ENCODE data around the gene RGS6. TPM values are rescaled to one million over a fixed set of nuclear protein-coding genes. Genes with fewer than 3 reads are reported as not detected.
A peak's percentile ranks its signal among the peaks of the same experiment; 100 is the strongest.

Gene RGS6
- total RNA-seq, 2 experiments from 2014 or later = 0.39 to 0.57 TPM

- POLR2A ChIA-PET = no interaction called here
- H3K27me3 Mint-ChIP-seq = peaks cover 15% of the 10 kb centered on the region
- no peaks in the 10 kb centered on the region for H3K4me1 Mint-ChIP-seq
- no peaks in the 10 kb centered on the region for H3K36me3 Mint-ChIP-seq (ENCODE audit: low read depth)
- CTCF ChIA-PET = no interaction called here
- no peak overlapping the region for H3K4me3 Mint-ChIP-seq
- ATAC-seq (no peak), DNase-seq (no peak)
- H3K9me3 Mint-ChIP-seq (ENCODE audit: low read depth) = no peaks in the 10 kb centered on the region
- no peak overlapping the region for H3K27ac Mint-ChIP-seq
- intact Hi-C loops (cut with DNase I, micrococcal nuclease) = no loop called here
Observed at GRCh38 chr14:72128629-72129028, 196.4 kb downstream of the RGS6 start.

DNA sequence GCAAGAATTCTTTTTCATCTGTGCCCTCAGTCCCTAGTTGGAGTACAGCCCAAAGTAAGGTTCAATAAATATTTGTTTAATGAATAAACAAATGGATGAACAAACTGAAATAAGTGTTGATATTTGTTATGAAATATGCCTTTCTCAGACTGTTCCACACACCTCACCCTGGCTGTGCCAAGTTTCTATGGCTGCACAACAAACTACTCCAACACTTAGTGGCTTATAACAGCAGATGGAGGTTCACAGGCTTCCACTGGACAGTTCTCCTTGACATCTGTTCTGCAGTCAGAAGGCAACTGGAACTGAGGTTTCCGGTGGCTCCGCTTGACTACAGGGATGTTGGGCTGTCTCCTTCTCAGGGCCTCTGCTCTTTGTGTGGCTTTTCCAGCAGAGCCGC, 197.1 kb downstream of the RGS6 start:
- no peaks in the 10 kb centered on the region for H3K9me3 Mint-ChIP-seq (ENCODE audit: low read depth)
- H3K27me3 Mint-ChIP-seq = peaks cover 19% of the 10 kb centered on the region
- POLR2A ChIA-PET = no interaction called here
- DNase-seq = no peak
- intact Hi-C loops (cut with DNase I, micrococcal nuclease) = no loop called here
- no peaks in the 10 kb centered on the region for H3K36me3 Mint-ChIP-seq (ENCODE audit: low read depth)
- H3K4me1 Mint-ChIP-seq = no peaks in the 10 kb centered on the region
- CTCF ChIA-PET = no interaction called here
- no peak overlapping the region for H3K4me3 Mint-ChIP-seq
- ATAC-seq = no peak
- H3K27ac Mint-ChIP-seq = no peak overlapping the region

GRCh38 chr14:72141084-72141483, 208.9 kb downstream of the RGS6 start:
- no peaks in the 10 kb centered on the region for H3K4me1 Mint-ChIP-seq
- CTCF ChIA-PET = no interaction called here

GRCh38 chr14:72142328-72142727, 210.1 kb downstream of the RGS6 start:
- CTCF ChIA-PET = no interaction called here
- ATAC-seq = no peak
- Mint-ChIP-seq H3K9me3 (ENCODE audit: low read depth) (no peaks in the 10 kb centered on the region), H3K4me3 (no peak overlapping the region), H3K27ac (no peak overlapping the region), H3K4me1 (no peaks in the 10 kb centered on the region), H3K27me3 (peaks cover 18% of the 10 kb centered on the region), H3K36me3 (ENCODE audit: low read depth) (no peaks in the 10 kb centered on the region)
- intact Hi-C loops (cut with DNase I, micrococcal nuclease) = no loop called here
- DNase-seq = no peak
- POLR2A ChIA-PET = no interaction called here

More at GRCh38 chr14:72141084-72141483, 208.9 kb downstream of the RGS6 start:
- DNase-seq (no peak), ATAC-seq (no peak)
- Mint-ChIP-seq H3K27me3 (peaks cover 11% of the 10 kb centered on the region), H3K9me3 (ENCODE audit: low read depth) (no peaks in the 10 kb centered on the region), H3K4me3 (no peak overlapping the region), H3K36me3 (ENCODE audit: low read depth) (no peaks in the 10 kb centered on the region), H3K27ac (no peak overlapping the region)
- intact Hi-C loops (cut with DNase I, micrococcal nuclease) = no loop called here
- POLR2A ChIA-PET = no interaction called here

GRCh38 chr14:72146241-72146640, 214.0 kb downstream of the RGS6 start:
- no peaks in the 10 kb centered on the region for H3K36me3 Mint-ChIP-seq (ENCODE audit: low read depth)
- no peaks in the 10 kb centered on the region for H3K4me1 Mint-ChIP-seq
- ChIA-PET POLR2A (no interaction called here), CTCF (no interaction called here)
- H3K27ac Mint-ChIP-seq = no peak overlapping the region
- H3K27me3 Mint-ChIP-seq = peaks cover 22% of the 10 kb centered on the region
- H3K4me3 Mint-ChIP-seq = no peak overlapping the region
- ATAC-seq (no peak), DNase-seq (no peak)
- intact Hi-C loops (cut with DNase I, micrococcal nuclease) = no loop called here
- H3K9me3 Mint-ChIP-seq (ENCODE audit: low read depth) = no peaks in the 10 kb centered on the region

DNA sequence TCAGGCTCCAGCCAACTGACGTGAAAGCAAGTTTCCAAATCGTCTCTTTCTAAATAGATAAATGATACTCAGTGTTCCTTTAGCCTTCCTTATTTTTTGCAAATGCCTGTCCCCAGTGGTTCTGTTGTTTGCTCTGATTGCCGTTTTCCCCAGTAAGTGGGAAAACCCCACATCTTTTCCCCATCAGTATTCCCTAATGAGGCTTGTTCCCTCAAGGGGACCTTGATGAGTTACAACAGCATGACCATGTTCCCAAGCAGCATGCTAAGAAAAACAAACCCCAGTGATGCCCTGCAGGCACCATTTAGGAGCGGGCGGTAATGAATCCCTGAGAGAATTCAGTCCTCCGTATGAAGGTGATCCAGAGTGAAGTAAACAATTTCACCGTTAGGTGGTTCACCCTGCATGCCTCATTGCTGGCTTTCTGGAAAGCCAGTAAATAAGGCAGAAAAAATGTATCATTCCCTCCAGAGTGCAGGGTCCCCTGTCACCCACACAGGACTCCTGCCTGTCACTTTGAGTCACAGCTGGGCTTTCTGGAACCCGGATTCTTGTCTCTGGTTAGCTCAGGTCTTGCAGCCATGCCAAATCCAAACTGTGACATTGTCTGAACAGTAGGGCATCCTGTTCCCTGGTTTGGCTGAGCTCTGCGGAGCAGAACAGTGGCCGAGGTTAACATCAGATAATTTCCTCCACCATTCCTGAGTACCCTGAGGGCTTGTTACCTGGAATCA, 222.6 kb downstream of the RGS6 start:
- intact Hi-C loops (cut with DNase I, micrococcal nuclease) = no loop called here
- Mint-ChIP-seq H3K4me1 (peaks cover 3% of the 10 kb centered on the region), H3K9me3 (ENCODE audit: low read depth) (peaks cover 12% of the 10 kb centered on the region), H3K27me3 (peaks cover 18% of the 10 kb centered on the region), H3K36me3 (ENCODE audit: low read depth) (no peaks in the 10 kb centered on the region), H3K4me3 (no peak overlapping the region), H3K27ac (no peak overlapping the region)
- DNase-seq (peak; percentile 20), ATAC-seq (peak; percentile 51)
- CTCF ChIA-PET = no interaction called here
- POLR2A ChIA-PET = no interaction called here

GRCh38 chr14:72155379-72155993, 223.3 kb downstream of the RGS6 start:
- ATAC-seq (peak; percentile 73), DNase-seq (no peak)
- peaks cover 20% of the 10 kb centered on the region for H3K27me3 Mint-ChIP-seq
- peaks cover 12% of the 10 kb centered on the region for H3K9me3 Mint-ChIP-seq (ENCODE audit: low read depth)
- CTCF ChIA-PET = no interaction called here
- H3K36me3 Mint-ChIP-seq (ENCODE audit: low read depth) = no peaks in the 10 kb centered on the region
- no peak overlapping the region for H3K27ac Mint-ChIP-seq
- peaks cover 3% of the 10 kb centered on the region for H3K4me1 Mint-ChIP-seq
- no peak overlapping the region for H3K4me3 Mint-ChIP-seq
- intact Hi-C loops (cut with DNase I, micrococcal nuclease) = no loop called here
- POLR2A ChIA-PET = no interaction called here

GRCh38 chr14:72164420-72165228, 232.4 kb downstream of the RGS6 start:
- Mint-ChIP-seq H3K27ac (no peak overlapping the region), H3K4me1 (peaks cover 4% of the 10 kb centered on the region), H3K4me3 (no peak overlapping the region), H3K36me3 (ENCODE audit: low read depth) (no peaks in the 10 kb centered on the region), H3K27me3 (peaks cover 14% of the 10 kb centered on the region), H3K9me3 (ENCODE audit: low read depth) (no peaks in the 10 kb centered on the region)
- CTCF ChIA-PET = interaction anchor here (0.6 kb wide), 1 partner anchor 60 kb away, joined by 4 read pairs; no protein-coding TSS in a partner anchor
- intact Hi-C loops (cut with DNase I, micrococcal nuclease) = no loop called here
- POLR2A ChIA-PET = no interaction called here
- DNase-seq = no peak
- ATAC-seq = no peak

DNA sequence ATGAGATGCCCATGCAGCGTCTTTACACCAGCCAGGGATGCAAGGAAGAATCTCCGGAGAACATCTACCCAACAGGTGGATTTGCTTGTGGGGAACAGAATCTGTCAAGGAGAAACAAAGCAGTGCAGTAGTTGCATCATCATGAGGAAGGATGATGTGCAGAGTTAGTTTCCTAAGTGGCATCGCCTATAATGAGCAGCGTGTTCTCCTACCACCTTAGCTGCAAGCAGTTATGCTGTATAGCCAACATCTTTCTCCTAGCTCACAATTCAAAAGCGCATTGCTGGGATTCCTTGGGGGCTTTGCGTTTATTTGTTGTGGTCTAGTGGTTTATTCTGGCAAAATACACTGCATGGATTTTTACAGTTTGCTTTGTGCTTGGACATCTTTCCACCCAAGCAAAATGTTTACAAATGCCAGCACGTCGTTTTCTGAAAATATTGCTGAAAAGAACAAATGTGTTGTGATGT, 233.0 kb downstream of the RGS6 start:
- Mint-ChIP-seq H3K27me3 (peaks cover 12% of the 10 kb centered on the region), H3K36me3 (ENCODE audit: low read depth) (no peaks in the 10 kb centered on the region), H3K9me3 (ENCODE audit: low read depth) (no peaks in the 10 kb centered on the region), H3K4me1 (peaks cover 4% of the 10 kb centered on the region), H3K27ac (no peak overlapping the region), H3K4me3 (no peak overlapping the region)
- DNase-seq (no peak), ATAC-seq (no peak)
- CTCF ChIA-PET = no interaction called here
- POLR2A ChIA-PET = no interaction called here
- intact Hi-C loops (cut with DNase I, micrococcal nuclease) = no loop called here

DNA sequence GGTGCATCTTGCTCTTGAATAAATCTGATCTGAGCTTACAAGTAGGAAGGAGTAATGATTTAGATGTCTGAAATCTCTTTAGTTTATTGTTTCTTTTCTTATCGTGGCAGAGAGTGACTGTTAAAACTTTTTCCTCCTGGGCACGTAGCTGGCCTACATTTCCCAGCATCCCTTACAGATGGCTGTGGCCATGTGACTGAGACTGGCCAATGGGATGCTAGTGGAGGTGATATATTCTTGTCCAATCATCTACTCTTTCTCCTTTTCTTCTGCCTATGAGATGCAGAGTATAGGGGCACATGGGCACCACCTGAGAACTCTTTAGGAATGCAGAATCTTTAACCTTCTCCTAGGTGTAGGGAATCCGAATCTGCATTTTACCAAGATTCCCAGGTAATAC, 237.3 kb downstream of the RGS6 start:
- Mint-ChIP-seq H3K4me1 (peaks cover under 1% of the 10 kb centered on the region), H3K4me3 (no peak overlapping the region), H3K36me3 (ENCODE audit: low read depth) (no peaks in the 10 kb centered on the region), H3K27me3 (peaks cover 6% of the 10 kb centered on the region), H3K9me3 (ENCODE audit: low read depth) (no peaks in the 10 kb centered on the region), H3K27ac (no peak overlapping the region)
- POLR2A ChIA-PET = no interaction called here
- peak; percentile 47 for ATAC-seq
- intact Hi-C loops (cut with DNase I, micrococcal nuclease) = no loop called here
- CTCF ChIA-PET = interaction anchor here (0.5 to 0.7 kb wide), 2 partner anchors 45 to 111 kb away, joined by 3 read pairs; no protein-coding TSS in a partner anchor
- peak; percentile 19 for DNase-seq

- no peak for DNase-seq
- Mint-ChIP-seq H3K4me1 (no peaks in the 10 kb centered on the region), H3K27me3 (peaks cover 4% of the 10 kb centered on the region), H3K27ac (no peak overlapping the region), H3K9me3 (ENCODE audit: low read depth) (no peaks in the 10 kb centered on the region), H3K36me3 (ENCODE audit: low read depth) (no peaks in the 10 kb centered on the region), H3K4me3 (no peak overlapping the region)
- CTCF ChIA-PET = no interaction called here
- intact Hi-C loops (cut with DNase I, micrococcal nuclease) = no loop called here
- POLR2A ChIA-PET = no interaction called here
- ATAC-seq = no peak
Observed at GRCh38 chr14:72172049-72172448, 239.8 kb downstream of the RGS6 start.

DNA sequence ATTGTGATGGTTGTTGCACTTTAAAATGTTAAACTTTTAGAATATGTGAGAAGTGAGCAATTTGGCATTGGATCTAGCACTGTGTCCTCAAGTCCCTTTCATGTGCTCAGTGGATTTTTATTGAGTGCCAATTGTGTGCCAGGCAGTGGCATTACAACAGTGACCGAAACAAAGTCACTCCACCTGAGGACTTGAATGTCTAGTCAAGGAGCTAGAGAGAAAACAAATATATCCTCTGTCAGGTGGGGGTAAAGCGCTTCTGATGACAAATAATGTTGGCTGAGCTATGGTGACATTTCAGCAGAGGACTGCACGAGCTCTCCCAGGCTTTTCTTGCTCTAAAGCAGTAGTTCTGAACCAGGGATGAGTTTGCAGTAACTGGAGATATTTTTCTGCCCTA, 240.4 kb downstream of the RGS6 start:
- ChIA-PET CTCF (interaction anchor here (1.7 kb wide), 1 partner anchor 69 kb away, joined by 3 read pairs; no protein-coding TSS in a partner anchor), POLR2A (no interaction called here)
- Mint-ChIP-seq H3K27ac (no peak overlapping the region), H3K27me3 (peaks cover 6% of the 10 kb centered on the region), H3K36me3 (ENCODE audit: low read depth) (no peaks in the 10 kb centered on the region), H3K4me1 (no peaks in the 10 kb centered on the region), H3K4me3 (no peak overlapping the region), H3K9me3 (ENCODE audit: low read depth) (no peaks in the 10 kb centered on the region)
- no peak for ATAC-seq
- intact Hi-C loops (cut with DNase I, micrococcal nuclease) = no loop called here
- no peak for DNase-seq
